ENCODE measurements around the gene BRME1.
"Not testable (repeated sequence)": the region's sequence is repeated elsewhere in the genome, so short reads cannot be mapped to it uniquely, and the experiment has no call there.

The BRME1 gene

GRCh38 chr19:13926715-13927114 lies 20.8 kb upstream of the BRME1 start:
- no peak for DNase-seq (ENCODE audit: low read depth)

GRCh38 chr19:13926010-13926409 lies 20.1 kb upstream of the BRME1 start:
- DNase-seq (ENCODE audit: low read depth): no peak

DNA sequence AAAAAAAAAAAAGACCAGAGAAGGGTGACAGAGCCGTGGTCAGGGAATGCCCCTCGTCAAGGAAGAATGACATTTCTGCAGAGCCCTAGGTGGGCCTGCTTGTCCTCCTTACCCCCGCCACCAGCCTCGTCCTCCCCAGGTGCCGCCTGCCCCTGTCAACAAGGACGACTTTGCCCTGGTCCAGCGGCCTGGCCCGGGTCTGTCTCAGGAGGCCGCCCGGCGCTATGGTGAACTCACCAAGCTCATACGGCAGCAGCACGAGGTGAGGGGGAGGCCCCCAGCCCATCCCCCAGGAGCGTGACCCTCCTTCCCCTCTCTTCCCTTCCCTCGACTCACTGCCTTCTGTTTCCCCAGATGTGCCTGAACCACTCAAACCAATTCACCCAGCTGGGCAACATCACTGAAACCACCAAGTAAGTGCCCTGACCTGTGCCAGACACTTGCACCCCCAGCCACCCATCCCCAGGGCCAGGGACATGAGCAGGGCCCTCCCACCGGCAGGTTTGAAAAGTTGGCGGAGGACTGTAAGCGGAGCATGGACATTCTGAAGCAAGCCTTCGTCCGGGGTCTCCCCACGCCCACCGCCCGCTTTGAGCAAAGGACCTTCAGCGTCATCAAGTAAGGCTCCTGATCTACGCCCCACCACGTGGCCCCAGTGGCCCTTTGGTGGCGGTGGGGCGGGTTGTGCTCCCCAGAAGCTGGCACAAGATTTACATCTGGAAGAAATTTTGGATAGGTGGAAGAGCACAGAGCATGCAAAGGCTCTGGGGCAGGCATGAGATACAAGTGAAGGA lies 17.5 kb upstream of the BRME1 start:
- DNase-seq (ENCODE audit: low read depth): no peak

GRCh38 chr19:13922118-13922517 lies 16.2 kb upstream of the BRME1 start:
- DNase-seq (ENCODE audit: low read depth): not testable (repeated sequence)

DNA sequence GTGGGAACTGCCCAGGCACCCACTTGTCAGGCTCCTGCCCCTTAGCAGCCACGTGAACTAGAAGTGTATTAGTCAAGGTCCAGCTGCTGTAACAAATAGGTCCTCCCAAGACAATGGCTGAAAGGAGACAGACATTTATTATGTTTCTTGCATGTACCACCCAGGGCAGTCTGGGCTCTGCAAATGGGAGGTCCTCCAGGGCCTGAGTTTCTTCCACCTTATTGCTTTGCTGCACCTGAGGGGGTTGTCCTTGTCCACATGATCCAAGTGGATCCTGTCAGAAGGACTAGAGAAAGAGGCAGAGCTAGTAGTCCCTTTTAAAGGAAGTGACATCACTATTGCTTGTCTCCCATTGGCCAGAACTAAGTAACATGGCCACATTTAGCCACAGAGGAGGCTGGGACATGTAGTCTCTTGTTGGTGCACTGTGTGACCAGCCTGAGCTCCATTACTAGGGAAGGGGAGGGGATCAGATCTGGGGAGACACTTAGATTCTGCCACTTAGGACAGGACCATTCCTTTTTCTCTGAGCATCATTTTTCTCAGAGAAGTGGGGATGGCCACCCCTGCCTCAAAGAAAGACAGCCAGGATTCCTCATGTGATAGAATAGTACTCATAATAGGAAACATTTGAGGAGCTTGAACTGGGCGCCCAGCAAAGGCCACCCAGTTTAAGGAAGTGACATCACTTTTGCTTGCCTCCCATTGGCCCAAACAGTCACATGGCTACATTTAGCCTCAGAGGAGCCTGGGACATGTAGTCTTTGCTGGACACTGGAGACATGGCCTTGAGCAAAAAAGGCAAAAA lies 15.2 kb upstream of the BRME1 start:
- DNase-seq (ENCODE audit: low read depth): no peak

- no peak for DNase-seq (ENCODE audit: low read depth)
Measured at GRCh38 chr19:13920524-13920923, 14.6 kb upstream of the BRME1 start.

GRCh38 chr19:13918726-13919411 lies 13.0 kb upstream of the BRME1 start:
- DNase-seq (ENCODE audit: low read depth): no peak

DNA sequence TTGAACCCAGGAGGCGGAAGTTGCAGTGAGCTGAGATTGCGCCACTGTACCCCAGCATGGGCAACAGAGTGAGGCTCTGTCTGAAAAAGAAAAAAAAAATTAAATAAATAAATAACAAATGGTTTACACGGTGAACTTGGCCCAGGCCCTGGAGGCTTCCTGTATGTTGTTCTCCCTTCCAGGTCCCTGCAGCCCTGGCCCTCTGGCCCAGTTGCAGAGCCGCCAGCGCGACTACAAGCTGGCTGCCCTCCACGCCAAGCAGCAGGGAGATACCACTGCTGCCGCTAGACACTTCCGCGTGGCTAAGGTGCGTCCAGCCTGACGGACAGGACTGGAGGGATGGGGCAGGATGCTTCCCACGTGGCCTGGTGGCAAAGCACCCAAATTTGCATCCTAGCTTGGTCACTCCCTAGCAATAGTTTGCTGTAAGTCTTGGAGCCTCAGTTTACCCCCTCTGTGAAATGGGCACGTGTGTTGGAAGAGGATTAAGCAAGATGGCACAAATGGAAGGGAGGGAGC lies 12.0 kb upstream of the BRME1 start:
- DNase-seq (ENCODE audit: low read depth): no peak

- DNase-seq (ENCODE audit: low read depth): no peak
Measured at GRCh38 chr19:13914777-13915176, 8.9 kb upstream of the BRME1 start.

DNA sequence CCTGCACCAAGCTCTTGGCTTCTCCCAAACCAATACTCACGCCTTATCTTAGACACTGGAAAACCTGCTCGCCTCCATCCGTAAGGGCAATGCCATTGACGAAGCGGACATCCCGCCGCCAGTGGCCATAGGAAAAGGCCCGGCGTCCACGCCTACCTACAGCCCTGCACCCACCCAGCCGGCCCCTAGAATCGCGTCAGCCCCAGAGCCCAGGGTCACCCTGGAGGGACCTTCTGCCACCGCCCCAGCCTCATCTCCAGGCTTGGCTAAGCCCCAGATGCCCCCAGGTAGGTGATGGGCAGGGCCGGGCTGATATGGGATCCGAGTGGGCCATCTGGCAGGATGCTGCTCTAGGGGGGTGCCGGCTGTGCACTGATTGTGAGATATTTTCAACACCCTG lies 7.4 kb upstream of the BRME1 start:
- DNase-seq (ENCODE audit: low read depth): no peak

DNA sequence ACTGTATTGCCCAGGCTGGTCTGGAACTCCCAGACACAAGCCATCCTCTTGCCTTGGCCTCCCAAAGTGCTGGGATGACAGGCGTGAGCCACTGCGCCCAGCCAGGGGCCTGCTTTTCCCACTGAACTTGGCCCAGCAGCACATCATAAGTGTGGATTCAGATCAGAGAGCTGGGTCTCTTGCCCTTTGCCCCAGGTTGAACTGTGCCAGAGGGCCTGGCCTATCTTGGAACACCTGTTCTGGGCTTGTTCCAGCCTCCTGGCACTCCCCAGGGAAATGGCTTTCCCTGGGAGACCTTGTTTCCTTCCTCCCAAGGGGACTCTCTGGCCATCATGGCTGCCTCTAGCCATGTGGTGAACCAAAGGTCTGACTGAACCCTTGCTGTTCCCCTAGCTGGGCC lies 3.5 kb upstream of the BRME1 start:
- no peak for DNase-seq (ENCODE audit: low read depth)

DNA sequence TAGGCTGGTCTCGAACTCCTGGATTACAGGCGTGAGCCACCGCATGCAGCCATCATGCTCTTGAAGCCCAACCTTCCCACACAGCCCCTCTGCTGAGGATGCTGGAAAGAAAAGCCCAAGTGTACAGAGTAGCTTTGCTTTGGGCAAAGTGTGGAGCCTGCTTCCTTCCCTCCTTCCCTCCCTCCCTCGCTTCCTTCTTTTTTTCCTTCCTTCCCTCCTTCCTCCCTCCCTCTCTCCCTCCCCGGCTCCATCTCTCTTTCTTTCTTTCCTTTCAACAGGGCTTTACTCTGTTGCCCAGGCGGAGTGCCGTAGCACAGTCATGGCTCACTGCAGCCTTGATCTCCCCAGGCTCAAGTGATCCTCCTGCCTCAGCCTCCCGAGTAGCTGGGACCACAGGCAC lies 2.8 kb upstream of the BRME1 start:
- DNase-seq (ENCODE audit: low read depth): no peak

DNA sequence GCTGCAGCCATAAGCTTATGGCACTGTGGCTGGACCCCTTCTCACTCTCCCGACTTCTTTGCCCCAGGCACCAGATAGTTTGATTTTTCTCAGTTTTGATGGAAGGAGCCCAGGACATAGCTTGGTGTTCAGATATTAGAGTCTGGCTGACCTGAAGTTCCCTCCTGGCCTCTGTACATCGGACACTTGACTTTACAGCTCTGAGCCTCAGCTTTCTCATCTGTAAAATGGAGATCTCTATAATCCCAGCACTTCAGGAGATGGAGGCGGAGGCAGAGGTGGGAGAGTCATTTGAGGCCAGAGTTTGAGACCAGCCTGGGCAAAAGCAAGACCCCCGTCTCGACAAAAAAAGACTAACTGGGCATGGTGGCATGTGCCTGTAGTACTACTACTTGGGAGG lies 993 bp upstream of the BRME1 start:
- no peak for DNase-seq (ENCODE audit: low read depth)

DNA sequence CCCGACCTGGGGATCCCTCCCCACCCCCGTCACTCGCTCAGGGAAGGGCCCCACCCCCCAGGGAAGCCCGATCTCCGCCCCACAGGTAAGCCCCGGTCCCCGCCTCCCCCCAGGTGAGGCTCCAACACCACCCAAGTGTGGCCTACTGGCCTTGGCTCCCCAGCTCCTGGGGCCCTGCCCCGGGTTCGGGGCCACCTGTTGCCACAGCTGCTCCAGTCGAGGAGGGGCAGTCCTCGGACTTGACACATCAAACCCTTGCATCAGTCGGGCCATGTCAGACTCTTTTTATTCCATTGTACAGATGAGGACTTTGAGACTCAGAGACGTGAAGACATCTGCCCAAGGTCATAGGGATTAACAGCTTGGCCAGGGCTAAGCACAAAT lies 596 bp upstream of the BRME1 start:
- DNase-seq (ENCODE audit: low read depth): no peak

DNA sequence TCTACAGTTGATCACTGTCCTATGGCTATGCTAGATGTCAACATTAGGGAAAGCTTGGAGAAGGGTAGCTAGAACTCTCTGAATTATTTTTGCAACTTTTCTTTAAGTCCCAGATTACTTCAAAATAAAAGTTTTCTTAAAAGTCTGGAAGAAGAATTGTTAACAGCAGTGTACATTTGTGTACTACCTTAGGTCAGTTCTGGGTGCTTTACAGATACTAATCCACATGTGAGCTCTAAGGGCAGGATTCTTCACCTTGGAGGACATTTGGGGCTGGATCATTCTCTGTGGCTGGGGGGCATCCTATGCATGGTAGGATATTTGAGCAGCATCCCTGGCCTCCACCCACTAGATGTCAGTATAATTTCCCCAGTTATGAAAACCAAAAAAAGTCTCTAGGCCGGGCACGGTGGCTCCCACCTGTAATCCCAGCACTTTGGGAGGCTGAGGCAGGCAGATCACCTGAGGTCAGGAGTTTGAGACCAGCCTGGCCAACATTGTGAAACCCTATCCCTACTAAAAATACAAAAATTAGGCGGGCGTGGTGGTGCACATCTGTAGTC lies 2.8 kb downstream of the BRME1 start:
- no peak for DNase-seq (ENCODE audit: low read depth)

GRCh38 chr19:13899912-13900584 lies 5.9 kb downstream of the BRME1 start:
- DNase-seq (ENCODE audit: low read depth): no peak

DNA sequence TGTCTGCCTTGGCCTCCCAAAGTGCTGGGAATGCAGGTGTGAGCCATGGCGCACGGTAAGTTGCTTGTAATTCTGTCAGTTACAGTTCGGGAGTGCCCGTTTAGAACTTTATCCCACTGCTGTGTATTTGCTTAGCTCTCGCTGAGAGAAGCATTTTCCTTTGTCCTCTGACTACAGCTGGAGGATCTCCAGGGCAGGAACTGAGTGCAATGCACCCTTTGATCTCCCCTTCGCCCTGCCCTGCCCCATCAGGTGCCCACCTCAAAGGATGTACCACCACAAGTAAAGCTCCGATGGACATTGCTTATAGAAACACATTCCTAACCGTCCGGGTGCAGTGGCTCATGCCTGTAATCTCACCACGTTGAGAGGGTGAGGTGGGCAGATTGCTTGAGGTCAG lies 6.5 kb downstream of the BRME1 start:
- no peak for DNase-seq (ENCODE audit: low read depth)

DNA sequence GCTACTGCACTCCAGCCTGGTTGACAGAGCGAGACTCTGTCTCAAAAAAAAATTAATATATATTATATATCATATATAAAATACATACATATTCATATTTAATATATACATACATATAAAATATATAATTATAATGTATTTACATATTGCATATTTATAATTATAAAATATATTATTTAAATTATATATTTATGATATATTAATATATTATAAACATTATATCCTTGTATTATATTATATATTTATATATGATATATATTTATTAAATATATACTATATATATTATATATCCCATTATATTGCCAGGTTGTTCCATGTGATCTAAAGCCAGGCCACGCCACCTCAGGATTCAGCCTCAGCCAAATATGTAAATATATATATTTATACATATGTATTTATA lies 9.7 kb downstream of the BRME1 start:
- no peak for DNase-seq (ENCODE audit: low read depth)

DNA sequence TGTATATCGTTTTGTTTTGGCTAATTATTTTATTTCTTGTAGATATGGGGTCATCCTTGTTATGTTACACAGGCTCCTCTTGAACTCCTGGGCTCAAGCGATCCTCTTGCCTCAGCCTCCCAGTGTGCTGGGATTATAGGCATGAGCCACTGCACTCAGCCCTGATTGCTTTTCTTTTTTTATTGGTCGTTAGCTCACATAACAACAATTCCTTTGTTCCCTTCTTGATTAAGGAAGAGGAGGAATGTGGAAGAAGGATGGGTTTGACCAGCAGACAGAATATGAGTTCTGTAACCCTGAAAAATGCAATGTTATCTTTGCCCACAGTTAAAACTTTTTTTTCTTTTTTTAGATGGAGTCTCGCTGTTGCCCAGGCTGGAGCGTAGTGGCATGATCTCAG lies 11.4 kb downstream of the BRME1 start:
- no peak for DNase-seq (ENCODE audit: low read depth)

GRCh38 chr19:13892870-13893269 lies 13.0 kb downstream of the BRME1 start:
- no peak for DNase-seq (ENCODE audit: low read depth)

- no peak for DNase-seq (ENCODE audit: low read depth)
Measured at GRCh38 chr19:13890136-13890535, 15.8 kb downstream of the BRME1 start.

GRCh38 chr19:13888281-13888680 lies 17.6 kb downstream of the BRME1 start:
- no peak for DNase-seq (ENCODE audit: low read depth)

Measured in activated T-cell treated with anti-CD3 and anti-CD28 coated beads for 48 hours (primary cell).